ENCODE results near the gene PHACTR4. TPM values are rescaled to one million over a fixed set of nuclear protein-coding genes. Genes with fewer than 3 reads are reported as not detected.

PHACTR4 gene
- total and polyA plus RNA-seq, 9 of the 15 experiments (the other 6 are each of a cell fraction or from before 2014, with no cell fraction given): 6.4 to 43.6 (median 14.2) TPM

DNA sequence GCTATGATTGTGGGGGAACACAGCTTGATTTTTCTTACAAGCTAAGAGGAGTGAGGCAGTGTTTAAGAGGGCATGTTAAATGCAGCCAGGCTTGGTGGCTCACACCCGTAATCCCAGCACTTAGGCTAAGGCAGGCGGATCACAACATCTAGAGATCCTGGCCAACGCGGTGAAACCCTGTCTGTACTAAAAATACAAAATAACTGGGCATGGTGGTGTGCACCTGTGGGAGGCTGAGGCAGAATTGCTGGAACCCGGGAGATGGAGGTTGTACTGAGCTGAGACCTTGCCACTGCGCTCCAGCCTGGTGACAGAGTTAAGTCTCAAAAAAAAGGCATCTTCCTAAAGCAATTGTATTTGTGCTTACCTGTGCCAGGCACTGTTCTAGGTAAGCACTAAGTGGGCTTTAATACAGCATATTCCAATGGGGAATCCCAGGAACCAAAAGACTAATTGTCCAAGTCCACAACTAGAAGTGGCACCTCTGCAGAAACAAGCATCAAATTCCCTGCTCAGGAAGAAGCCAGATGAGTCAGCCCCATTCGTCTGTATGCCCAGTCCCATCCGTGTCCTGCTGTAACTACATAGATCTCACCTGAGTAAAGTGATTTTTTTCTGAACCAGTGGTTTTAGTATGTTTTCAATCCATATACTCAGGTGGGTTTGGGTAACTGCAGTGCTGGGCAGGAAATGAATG lies 140.9 kb downstream of the PHACTR4 start (continued):
- TF ChIP-seq FUS (optimal IDR thresholded peaks at IDR 0.05; ENCODE audit: low read depth, low read length) (peak; percentile 89), CBX1 (IDR thresholded peaks at IDR 0.05; ENCODE audit: low read depth) (0 out of 2 replicates have a peak, but pooled peaks have one; percentile 57), NFIC (IDR thresholded peaks at IDR 0.05) (peak; percentile 1; the same call in 1 of the 2 replicates), ZNF354B (CRISPR knock-in tag; IDR thresholded peaks at IDR 0.05) (peak; percentile 1), RBM17 (IDR thresholded peaks at IDR 0.05; ENCODE audit: borderline replicate concordance, low read depth, low read length) (no peak), ZNF75A (CRISPR knock-in tag; IDR thresholded peaks at IDR 0.05) (peak; percentile 11; the same call in 1 of the 2 replicates), ZNF212 (CRISPR knock-in tag; IDR thresholded peaks at IDR 0.05) (peak; percentile 90), KDM5B (IDR thresholded peaks at IDR 0.05; ENCODE audit: insufficient replicate concordance, low read depth, low read length) (peak; percentile 18), ZBTB11 (CRISPR knock-in tag; IDR thresholded peaks at IDR 0.05) (0 out of 6 replicates have a peak, but pooled peaks of 1 of the 3 experiments have one; percentile 17), ASH1L (IDR thresholded peaks at IDR 0.05; ENCODE audit: borderline replicate concordance, low read depth, partially characterized antibody) (no peak), SUPT5H (IDR thresholded peaks at IDR 0.05) (peak; percentile 96), HMGN3 (IDR thresholded peaks at IDR 0.05; ENCODE audit: borderline replicate concordance, extremely low read depth, insufficient read length, low read depth, low read length) (peak; percentile 71)
- TF ChIP-seq, protein P1, sequence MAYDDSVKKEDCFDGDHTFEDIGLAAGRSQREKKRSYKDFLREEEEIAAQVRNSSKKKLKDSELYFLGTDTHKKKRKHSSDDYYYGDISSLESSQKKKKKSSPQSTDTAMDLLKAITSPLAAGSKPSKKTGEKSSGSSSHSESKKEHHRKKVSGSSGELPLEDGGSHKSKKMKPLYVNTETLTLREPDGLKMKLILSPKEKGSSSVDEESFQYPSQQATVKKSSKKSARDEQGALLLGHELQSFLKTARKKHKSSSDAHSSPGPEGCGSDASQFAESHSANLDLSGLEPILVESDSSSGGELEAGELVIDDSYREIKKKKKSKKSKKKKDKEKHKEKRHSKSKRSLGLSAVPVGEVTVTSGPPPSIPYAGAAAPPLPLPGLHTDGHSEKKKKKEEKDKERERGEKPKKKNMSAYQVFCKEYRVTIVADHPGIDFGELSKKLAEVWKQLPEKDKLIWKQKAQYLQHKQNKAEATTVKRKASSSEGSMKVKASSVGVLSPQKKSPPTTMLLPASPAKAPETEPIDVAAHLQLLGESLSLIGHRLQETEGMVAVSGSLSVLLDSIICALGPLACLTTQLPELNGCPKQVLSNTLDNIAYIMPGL (CRISPR knock-in tag; IDR thresholded peaks at IDR 0.05): peak; percentile 78; the same call in 1 of the 2 replicates
- TF ChIP-seq, protein P2, sequence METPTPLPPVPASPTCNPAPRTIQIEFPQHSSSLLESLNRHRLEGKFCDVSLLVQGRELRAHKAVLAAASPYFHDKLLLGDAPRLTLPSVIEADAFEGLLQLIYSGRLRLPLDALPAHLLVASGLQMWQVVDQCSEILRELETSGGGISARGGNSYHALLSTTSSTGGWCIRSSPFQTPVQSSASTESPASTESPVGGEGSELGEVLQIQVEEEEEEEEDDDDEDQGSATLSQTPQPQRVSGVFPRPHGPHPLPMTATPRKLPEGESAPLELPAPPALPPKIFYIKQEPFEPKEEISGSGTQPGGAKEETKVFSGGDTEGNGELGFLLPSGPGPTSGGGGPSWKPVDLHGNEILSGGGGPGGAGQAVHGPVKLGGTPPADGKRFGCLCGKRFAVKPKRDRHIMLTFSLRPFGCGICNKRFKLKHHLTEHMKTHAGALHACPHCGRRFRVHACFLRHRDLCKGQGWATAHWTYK (CRISPR knock-in tag; IDR thresholded peaks at IDR 0.05): peak; percentile 88
- TF ChIP-seq, protein P3, sequence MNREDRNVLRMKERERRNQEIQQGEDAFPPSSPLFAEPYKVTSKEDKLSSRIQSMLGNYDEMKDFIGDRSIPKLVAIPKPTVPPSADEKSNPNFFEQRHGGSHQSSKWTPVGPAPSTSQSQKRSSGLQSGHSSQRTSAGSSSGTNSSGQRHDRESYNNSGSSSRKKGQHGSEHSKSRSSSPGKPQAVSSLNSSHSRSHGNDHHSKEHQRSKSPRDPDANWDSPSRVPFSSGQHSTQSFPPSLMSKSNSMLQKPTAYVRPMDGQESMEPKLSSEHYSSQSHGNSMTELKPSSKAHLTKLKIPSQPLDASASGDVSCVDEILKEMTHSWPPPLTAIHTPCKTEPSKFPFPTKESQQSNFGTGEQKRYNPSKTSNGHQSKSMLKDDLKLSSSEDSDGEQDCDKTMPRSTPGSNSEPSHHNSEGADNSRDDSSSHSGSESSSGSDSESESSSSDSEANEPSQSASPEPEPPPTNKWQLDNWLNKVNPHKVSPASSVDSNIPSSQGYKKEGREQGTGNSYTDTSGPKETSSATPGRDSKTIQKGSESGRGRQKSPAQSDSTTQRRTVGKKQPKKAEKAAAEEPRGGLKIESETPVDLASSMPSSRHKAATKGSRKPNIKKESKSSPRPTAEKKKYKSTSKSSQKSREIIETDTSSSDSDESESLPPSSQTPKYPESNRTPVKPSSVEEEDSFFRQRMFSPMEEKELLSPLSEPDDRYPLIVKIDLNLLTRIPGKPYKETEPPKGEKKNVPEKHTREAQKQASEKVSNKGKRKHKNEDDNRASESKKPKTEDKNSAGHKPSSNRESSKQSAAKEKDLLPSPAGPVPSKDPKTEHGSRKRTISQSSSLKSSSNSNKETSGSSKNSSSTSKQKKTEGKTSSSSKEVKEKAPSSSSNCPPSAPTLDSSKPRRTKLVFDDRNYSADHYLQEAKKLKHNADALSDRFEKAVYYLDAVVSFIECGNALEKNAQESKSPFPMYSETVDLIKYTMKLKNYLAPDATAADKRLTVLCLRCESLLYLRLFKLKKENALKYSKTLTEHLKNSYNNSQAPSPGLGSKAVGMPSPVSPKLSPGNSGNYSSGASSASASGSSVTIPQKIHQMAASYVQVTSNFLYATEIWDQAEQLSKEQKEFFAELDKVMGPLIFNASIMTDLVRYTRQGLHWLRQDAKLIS (CRISPR knock-in tag; IDR thresholded peaks at IDR 0.05): peak; percentile 98

Data from K562 (cell line).